HepG2 (cell line): ENCODE results near the gene TLK2. TPM values are rescaled to one million over a fixed set of nuclear protein-coding genes. Genes with fewer than 3 reads are reported as not detected.
"Not testable (repeated sequence)": the region's sequence is repeated elsewhere in the genome, so short reads cannot be mapped to it uniquely, and the experiment has no call there.

ENCODE experiments used
- ATAC-seq: fragments of 200-7000 bp; cut with Tn5 transposase; 3 replicates; pipeline ENCODE4 v1.9.1; 2020; ENCODE audit warnings: mild to moderate bottlenecking, moderate library complexity
- BruUV-seq: library from RNA; stranded (reverse); fragments of 400-500 nt; replicated peaks from 2 replicates; lab custom pipeline; 2021; lab: Mats Ljungman, UMichigan
- CTCF ChIA-PET: fragments of 300-600 bp; formaldehyde crosslinking; extraction: SDS; loops from one replicate; lab custom pipeline; 2021; ENCODE audit warnings: low total read pairs, inconsistent platforms, low intra/inter-chr PET ratio; lab: Yijun Ruan, JAX
- POLR2A ChIA-PET: fragments of 350-600 bp; sonication (Branson Sonifier 250); formaldehyde crosslinking; loops from one replicate; lab custom pipeline; 2020; ENCODE audit warnings: antibody characterized with exemption, inconsistent platforms; lab: Yijun Ruan, JAX
- DNase-seq: peaks from one replicate; pipeline ENCODE4 v3.0.0-alpha.2; 2015; ENCODE audit warnings: low spot score
- FAIRE-seq: peaks from 3 replicates; lab custom pipeline; 2011; peaks lifted over from hg19 to GRCh38; lab: Jason Lieb, UNC
- H2AFZ ChIP-seq: one replicate; pipeline ENCODE4 v1.6.1; 2011; ENCODE audit warnings: low read length, inconsistent platforms
- H3K27ac ChIP-seq: fragments of 300-600 bp; 3 replicates; pipeline ENCODE4 v1.8.0; 2011; ENCODE audit warnings: mixed run types, mild to moderate bottlenecking, mixed read lengths, low read length, inconsistent platforms; ENCODE audit not compliant: insufficient read depth; ENCODE audit errors: extremely low read length
- H3K27me3 ChIP-seq, 2 experiments: fragments of 200-600 bp in 1 of 2; 2 replicates in 1 of 2; 3 replicates in 1 of 2; pipeline versions ENCODE4 v1.6.0 to v1.8.0; 2011; ENCODE audit warnings: low read length in 2 of 2, mild to moderate bottlenecking in 2 of 2, moderate library complexity in 2 of 2, inconsistent platforms in 1 of 2; ENCODE audit not compliant: insufficient read depth in 2 of 2, control insufficient read depth in 1 of 2
- H3K36me3 ChIP-seq, 2 experiments: fragments of 200-600 bp in 1 of 2; replicated peaks in 1 of 2; 2 replicates in 1 of 2; 3 replicates in 1 of 2; pipeline versions ENCODE4 v1.5.1 to v1.8.0; 2011; ENCODE audit warnings: low read length in 2 of 2, inconsistent platforms in 1 of 2; ENCODE audit not compliant: insufficient read depth in 2 of 2, control insufficient read depth in 1 of 2
- H3K4me1 ChIP-seq: 2 replicates; pipeline ENCODE4 v1.5.1; 2012; ENCODE audit warnings: low read length, inconsistent platforms; ENCODE audit not compliant: insufficient read depth
- H3K4me2 ChIP-seq: 2 replicates; pipeline ENCODE4 v1.6.0; 2011; ENCODE audit warnings: low read depth, low read length, inconsistent platforms
- H3K4me3 ChIP-seq, 3 experiments: fragments of 200-600 bp in 1 of 3; sonication (generic), shearing (Covaris generic) in 1 of 3; replicated peaks in 1 of 3; 2 replicates each; pipeline ENCODE4 v1.5.1; 2011 to 2016; ENCODE audit warnings: low read length in 3 of 3, inconsistent platforms in 2 of 3, low read depth in 2 of 3, mild to moderate bottlenecking in 2 of 3, control low read depth in 1 of 3, mixed read lengths in 1 of 3; ENCODE audit not compliant: insufficient read depth in 1 of 3
- H3K79me2 ChIP-seq: one replicate; pipeline ENCODE4 v1.6.1; 2011; ENCODE audit warnings: low read length, inconsistent platforms; ENCODE audit not compliant: insufficient read depth
- H3K9ac ChIP-seq: 2 replicates; pipeline ENCODE4 v1.6.0; 2011; ENCODE audit warnings: mild to moderate bottlenecking, low read depth, low read length, inconsistent platforms; ENCODE audit not compliant: insufficient read depth
- H3K9me3 ChIP-seq: 2 replicates; pipeline ENCODE4 v1.5.1; 2012; ENCODE audit warnings: mild to moderate bottlenecking, low read length
- H4K20me1 ChIP-seq: 2 replicates; pipeline ENCODE4 v1.6.0; 2011; ENCODE audit warnings: inconsistent platforms, mild to moderate bottlenecking, low read length, moderate library complexity; ENCODE audit not compliant: insufficient read depth
- RAD21 ChIP-seq: fragments of 450-650 bp; formaldehyde crosslinking; IDR thresholded peaks from 2 replicates; pipeline ENCODE4 v1.5.0; 2020; ENCODE audit warnings: mild to moderate bottlenecking
- STAG1 ChIP-seq: sonication (generic); formaldehyde crosslinking; IDR thresholded peaks from 2 replicates; pipeline ENCODE4 v1.4.0; 2020; ENCODE audit warnings: missing genetic modification reagents
- WGBS: methylation state at CpG from one replicate; pipeline ENCODE4 v1.1.6; 2017; ENCODE audit warnings: low lambda C conversion rate; 5-methylcytosine and 5-hydroxymethylcytosine counted together
- in situ Hi-C: cut with HindIII; loops from 2 replicates; pipeline ENCODE4 v1.10.0; 2017; ENCODE audit warnings: low pct_unique_long_range_greater_than_20kb; ENCODE audit not compliant: extremely low pct_ligation_motif_present
- intact Hi-C: fragments of 100-400 bp; cut with micrococcal nuclease; formaldehyde crosslinking; loops from one replicate; pipeline ENCODE4 v1.10.0; 2022; ENCODE audit not compliant: unreplicated experiment
- polyA plus RNA-seq, 8 experiments: library from polyadenylated mRNA; depleted of rRNA in 3 of 8; stranded (reverse) in 7 of 8; unstranded in 1 of 8; fragments of >200 nt; fragmentation: Illumina TruSeq in 4 of 8; extraction: Trizol in 4 of 8; gene quantifications; 2 replicates each; pipeline versions ENCODE4 v1.2.1 to v1.2.3, GENCODE V29; 2011 to 2016; ENCODE audit warnings: low read depth in 4 of 8, missing spikeins in 1 of 8, mixed read lengths in 1 of 8; ENCODE audit not compliant: insufficient read depth in 1 of 8
- total RNA-seq, 5 experiments: library from RNA; depleted of rRNA; stranded (reverse); fragments of >200 nt; fragmentation: Illumina TruSeq; extraction: Trizol; gene quantifications; 2 replicates each; pipeline ENCODE4 v1.2.3, GENCODE V29; 2016; ENCODE audit warnings: low read depth in 1 of 5
- TF ChIP-seq, protein P1 (sequence below): sonication (generic); formaldehyde crosslinking; IDR thresholded peaks from 2 replicates; pipeline ENCODE4 v1.5.0; 2020; ENCODE audit warnings: mild to moderate bottlenecking, missing genetic modification reagents, moderate library complexity

TLK2 gene
- total and polyA plus RNA-seq, 2 of the 13 experiments (the other 11 are each of a cell fraction or from before 2014, with no cell fraction given): 58.7 to 60.8 TPM

DNA sequence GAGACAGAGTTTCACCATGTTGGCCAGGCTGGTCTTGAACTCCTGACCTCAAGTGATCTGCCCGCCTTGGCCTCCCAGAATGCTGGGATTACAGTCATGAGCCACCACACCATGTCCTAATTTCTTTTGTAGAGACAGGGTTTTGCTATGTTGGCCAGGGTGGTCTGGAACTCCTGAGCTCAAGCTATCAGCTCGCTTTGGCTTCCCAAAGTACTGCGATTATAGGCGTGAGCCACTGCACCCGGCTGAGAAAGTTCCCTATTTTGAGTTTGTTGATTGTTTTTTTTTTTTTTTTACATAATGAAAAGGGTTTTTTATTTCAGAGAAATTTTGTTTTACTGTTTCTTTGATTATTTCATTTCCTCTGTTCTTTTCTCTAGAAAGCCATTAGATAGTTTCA, 67.4 kb downstream of the TLK2 start:
- DNase-seq, H3K4me3 ChIP-seq, H3K9me3 ChIP-seq, POLR2A ChIA-PET, intact Hi-C loops, ATAC-seq, H2AFZ ChIP-seq, H4K20me1 ChIP-seq, H3K27me3 ChIP-seq, FAIRE-seq, CTCF ChIA-PET, H3K9ac ChIP-seq, H3K4me2 ChIP-seq, in situ Hi-C loops, BruUV-seq, H3K27ac ChIP-seq: not testable (repeated sequence)
- Histone ChIP-seq H3K36me3 (peaks cover 1 to 11% of the 10 kb centered on the region in 2 experiments; a peak in 3 of 5 replicates), H3K4me1 (peaks cover 12% of the 10 kb centered on the region), H3K79me2 (peaks cover 11% of the 10 kb centered on the region)
- 99% methylated on average over 5 of the region's 5 CpGs for WGBS

GRCh38 chr17:62552851-62553659, 74.4 kb downstream of the TLK2 start:
- H2AFZ ChIP-seq, H3K27me3 ChIP-seq, H3K9ac ChIP-seq, in situ Hi-C loops, H3K9me3 ChIP-seq, H3K79me2 ChIP-seq, DNase-seq, BruUV-seq, H3K27ac ChIP-seq, H3K4me1 ChIP-seq: not testable (repeated sequence)
- POLR2A ChIA-PET: interaction anchor here (1.1 kb wide), 1 partner anchor 12 kb away, joined by 4 read pairs; no protein-coding TSS in a partner anchor
- H3K36me3 ChIP-seq: peaks cover 1 to 14% of the 10 kb centered on the region in 2 experiments; a peak in 3 of 5 replicates
- WGBS: 10% methylated on average over 4 of the region's 4 CpGs
- ATAC-seq (peak; percentile 86), FAIRE-seq (peak; percentile 94)
- TF ChIP-seq, protein P1, sequence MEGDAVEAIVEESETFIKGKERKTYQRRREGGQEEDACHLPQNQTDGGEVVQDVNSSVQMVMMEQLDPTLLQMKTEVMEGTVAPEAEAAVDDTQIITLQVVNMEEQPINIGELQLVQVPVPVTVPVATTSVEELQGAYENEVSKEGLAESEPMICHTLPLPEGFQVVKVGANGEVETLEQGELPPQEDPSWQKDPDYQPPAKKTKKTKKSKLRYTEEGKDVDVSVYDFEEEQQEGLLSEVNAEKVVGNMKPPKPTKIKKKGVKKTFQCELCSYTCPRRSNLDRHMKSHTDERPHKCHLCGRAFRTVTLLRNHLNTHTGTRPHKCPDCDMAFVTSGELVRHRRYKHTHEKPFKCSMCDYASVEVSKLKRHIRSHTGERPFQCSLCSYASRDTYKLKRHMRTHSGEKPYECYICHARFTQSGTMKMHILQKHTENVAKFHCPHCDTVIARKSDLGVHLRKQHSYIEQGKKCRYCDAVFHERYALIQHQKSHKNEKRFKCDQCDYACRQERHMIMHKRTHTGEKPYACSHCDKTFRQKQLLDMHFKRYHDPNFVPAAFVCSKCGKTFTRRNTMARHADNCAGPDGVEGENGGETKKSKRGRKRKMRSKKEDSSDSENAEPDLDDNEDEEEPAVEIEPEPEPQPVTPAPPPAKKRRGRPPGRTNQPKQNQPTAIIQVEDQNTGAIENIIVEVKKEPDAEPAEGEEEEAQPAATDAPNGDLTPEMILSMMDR (CRISPR knock-in tag): peak; percentile 73
- TF ChIP-seq STAG1 (CRISPR knock-in tag) (peak; percentile 59), RAD21 (peak; percentile 34; the same call in 1 of the 2 replicates)
- TF ChIP-seq, all 625 proteins: peak for 3; not testable (repeated sequence) for 622
- CTCF ChIA-PET, intact Hi-C loops, H3K4me3 ChIP-seq, H4K20me1 ChIP-seq, H3K4me2 ChIP-seq: not testable (repeated sequence)

DNA sequence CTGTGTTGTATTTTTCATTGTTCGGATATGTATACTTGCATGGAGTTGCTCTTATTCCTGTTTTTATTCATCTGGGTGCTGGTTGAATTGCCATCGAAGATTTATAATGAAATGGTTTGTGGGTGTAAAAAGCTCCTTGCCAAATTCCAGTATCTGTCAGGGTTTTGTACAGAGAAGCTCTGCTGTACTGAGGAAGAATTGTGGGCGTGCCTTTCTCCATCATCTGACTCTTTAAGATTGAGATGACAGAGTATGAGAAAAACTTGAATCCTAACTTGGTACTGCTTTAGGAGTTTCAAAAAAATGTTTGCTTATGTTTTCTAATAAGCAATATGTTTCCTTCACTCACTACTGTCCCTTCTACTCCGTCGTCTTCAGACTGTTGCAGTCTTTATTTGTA, 78.9 kb downstream of the TLK2 start:
- H3K79me2 ChIP-seq, intact Hi-C loops, ATAC-seq, H3K9ac ChIP-seq, BruUV-seq, H3K27me3 ChIP-seq, H3K4me1 ChIP-seq, FAIRE-seq, POLR2A ChIA-PET, H3K9me3 ChIP-seq, H3K4me2 ChIP-seq, H2AFZ ChIP-seq, H3K27ac ChIP-seq, CTCF ChIA-PET, in situ Hi-C loops, H4K20me1 ChIP-seq, H3K4me3 ChIP-seq, DNase-seq: not testable (repeated sequence)
- peaks cover 3 to 27% of the 10 kb centered on the region in 2 experiments; a peak in 4 of 5 replicates for H3K36me3 ChIP-seq
- 98% methylated on average over 5 of the region's 5 CpGs for WGBS
